ENCODE measurements around the gene GNAQ. TPM values are rescaled to one million over a fixed set of nuclear protein-coding genes. Genes with fewer than 3 reads are reported as not detected.

GNAQ gene
- total RNA-seq, 1 donor from 2014 or later, result 20.6 TPM

GRCh38 chr9:77977210-77977611 lies 54.4 kb downstream of the GNAQ start:
- TF ChIP-seq, protein P1, sequence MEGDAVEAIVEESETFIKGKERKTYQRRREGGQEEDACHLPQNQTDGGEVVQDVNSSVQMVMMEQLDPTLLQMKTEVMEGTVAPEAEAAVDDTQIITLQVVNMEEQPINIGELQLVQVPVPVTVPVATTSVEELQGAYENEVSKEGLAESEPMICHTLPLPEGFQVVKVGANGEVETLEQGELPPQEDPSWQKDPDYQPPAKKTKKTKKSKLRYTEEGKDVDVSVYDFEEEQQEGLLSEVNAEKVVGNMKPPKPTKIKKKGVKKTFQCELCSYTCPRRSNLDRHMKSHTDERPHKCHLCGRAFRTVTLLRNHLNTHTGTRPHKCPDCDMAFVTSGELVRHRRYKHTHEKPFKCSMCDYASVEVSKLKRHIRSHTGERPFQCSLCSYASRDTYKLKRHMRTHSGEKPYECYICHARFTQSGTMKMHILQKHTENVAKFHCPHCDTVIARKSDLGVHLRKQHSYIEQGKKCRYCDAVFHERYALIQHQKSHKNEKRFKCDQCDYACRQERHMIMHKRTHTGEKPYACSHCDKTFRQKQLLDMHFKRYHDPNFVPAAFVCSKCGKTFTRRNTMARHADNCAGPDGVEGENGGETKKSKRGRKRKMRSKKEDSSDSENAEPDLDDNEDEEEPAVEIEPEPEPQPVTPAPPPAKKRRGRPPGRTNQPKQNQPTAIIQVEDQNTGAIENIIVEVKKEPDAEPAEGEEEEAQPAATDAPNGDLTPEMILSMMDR (conservative IDR thresholded peaks at IDR 0.05; ENCODE audit: low read depth, low read length), result peak; percentile 81
- peak; percentile 41 for DNase-seq (ENCODE audit: low read depth)
- H3K4me3 ChIP-seq (ENCODE audit: low read depth, low read length), result no peak overlapping the region

- H3K4me3 ChIP-seq (ENCODE audit: low read depth, low read length), result no peak overlapping the region
- DNase-seq (ENCODE audit: low read depth), result no peak
- TF ChIP-seq, protein P1 (conservative IDR thresholded peaks at IDR 0.05; ENCODE audit: low read depth, low read length), result no peak
Observed at GRCh38 chr9:77975806-77976205, 55.8 kb downstream of the GNAQ start.

- no peak overlapping the region for H3K4me3 ChIP-seq (ENCODE audit: low read depth, low read length)
- TF ChIP-seq, protein P1 (conservative IDR thresholded peaks at IDR 0.05; ENCODE audit: low read depth, low read length), result no peak
Observed at GRCh38 chr9:77975036-77975435, 56.6 kb downstream of the GNAQ start.

DNA sequence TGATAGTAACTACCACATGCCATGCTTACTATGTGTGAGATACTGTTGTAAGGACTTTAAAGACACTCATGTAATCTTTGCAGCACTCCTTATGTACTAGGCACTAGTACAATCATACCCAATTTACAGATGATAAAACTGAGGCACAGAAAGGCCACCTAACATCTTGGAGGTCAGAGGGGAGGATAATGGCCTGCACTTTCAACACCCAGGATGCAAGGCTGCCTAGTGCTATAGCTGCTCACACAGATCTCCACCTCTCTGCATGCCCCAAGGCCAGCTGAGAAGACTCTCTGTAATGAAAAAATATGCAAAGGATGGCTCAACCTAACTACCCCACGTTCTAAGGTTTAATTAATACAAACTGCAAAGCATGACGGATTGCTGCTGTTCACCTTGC lies 57.2 kb downstream of the GNAQ start:
- DNase-seq (ENCODE audit: low read depth), result no peak
- H3K4me3 ChIP-seq (ENCODE audit: low read depth, low read length), result no peak overlapping the region
- TF ChIP-seq, protein P1 (conservative IDR thresholded peaks at IDR 0.05; ENCODE audit: low read depth, low read length), result no peak

More at GRCh38 chr9:77975036-77975435, 56.6 kb downstream of the GNAQ start:
- no peak for DNase-seq (ENCODE audit: low read depth)

DNA sequence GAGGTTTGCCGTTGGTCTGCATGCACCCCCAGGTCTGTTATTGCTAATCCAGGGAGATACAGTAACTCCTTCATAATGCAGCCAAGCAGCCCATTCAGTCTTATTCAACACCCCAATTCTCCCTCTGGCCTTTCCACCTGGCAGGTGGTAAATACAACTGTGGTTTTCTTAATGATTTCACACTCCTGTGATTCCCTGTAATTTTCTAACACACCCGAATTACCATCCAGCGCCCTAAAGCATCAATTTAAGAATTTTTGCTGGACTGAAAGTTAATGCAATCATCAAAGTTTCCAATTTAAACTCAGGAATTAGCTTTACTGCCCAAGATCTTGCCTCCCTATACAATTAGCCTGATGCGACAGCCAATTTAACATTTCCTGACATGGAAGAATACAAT lies 62.5 kb downstream of the GNAQ start:
- no peak for DNase-seq (ENCODE audit: low read depth)
- TF ChIP-seq, protein P1 (conservative IDR thresholded peaks at IDR 0.05; ENCODE audit: low read depth, low read length), result no peak
- no peak overlapping the region for H3K4me3 ChIP-seq (ENCODE audit: low read depth, low read length)

- H3K4me3 ChIP-seq (ENCODE audit: low read depth, low read length), result no peak overlapping the region
- TF ChIP-seq, protein P1 (conservative IDR thresholded peaks at IDR 0.05; ENCODE audit: low read depth, low read length), result no peak
- no peak for DNase-seq (ENCODE audit: low read depth)
Observed at GRCh38 chr9:77968506-77968905, 63.1 kb downstream of the GNAQ start.

DNA sequence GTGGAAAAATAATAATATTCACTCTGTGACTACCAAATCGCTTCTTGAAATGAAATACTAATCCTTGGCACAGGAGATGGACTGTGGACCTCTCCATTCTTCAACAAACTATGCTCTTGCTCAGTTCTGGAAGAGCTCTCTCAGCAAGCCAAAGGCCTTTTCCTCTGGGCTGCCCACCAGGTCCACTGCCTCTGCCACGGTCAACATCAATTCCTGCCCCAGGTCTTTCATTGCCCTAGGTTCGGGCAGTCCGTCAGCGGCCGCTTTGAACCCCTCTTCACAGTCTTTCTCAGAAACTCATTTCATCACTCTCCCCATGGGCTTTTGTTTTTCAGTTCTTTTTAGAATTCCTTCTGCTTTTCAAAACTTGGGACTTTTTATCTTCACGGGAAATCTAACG lies 64.9 kb downstream of the GNAQ start:
- no peak for DNase-seq (ENCODE audit: low read depth)
- H3K4me3 ChIP-seq (ENCODE audit: low read depth, low read length), result no peak overlapping the region
- TF ChIP-seq, protein P1 (conservative IDR thresholded peaks at IDR 0.05; ENCODE audit: low read depth, low read length), result no peak

Measured in epithelial cell of proximal tubule (primary cell).